Gastroesophageal sphincter (tissue), 4 donors: ENCODE results near the gene CSNK2B. TPM values are rescaled to one million over a fixed set of nuclear protein-coding genes. Genes with fewer than 3 reads are reported as not detected.

Source experiments
- ATAC-seq: fragments of 150-250 bp; one replicate; pipeline ENCODE4 v1.9.1; 2016; ENCODE audit warnings: mild to moderate bottlenecking, moderate library complexity
- H3K27ac ChIP-seq, 4 donors: fragments of 200-600 bp; sonication (generic) in 3 of 4; 1 replicate in 3 of 4; 2 replicates in 1 of 4; pipeline ENCODE4 v1.5.1; 2016 to 2019
- H3K27me3 ChIP-seq: fragments of 200-600 bp; sonication (generic); one replicate; pipeline ENCODE4 v1.5.1; 2019
- H3K36me3 ChIP-seq, 2 donors: fragments of 200-600 bp; sonication (generic); one replicate each; pipeline ENCODE4 v1.5.1; 2019; ENCODE audit warnings: control low read depth in 1 of 2
- H3K4me1 ChIP-seq, 3 donors: fragments of 200-600 bp; sonication (generic); 1 replicate in 2 of 3; 2 replicates in 1 of 3; pipeline ENCODE4 v1.5.1; 2016 to 2019; ENCODE audit warnings: control low read depth in 2 of 3
- H3K4me3 ChIP-seq, 2 donors: fragments of 200-600 bp; sonication (generic); one replicate each; pipeline ENCODE4 v1.5.1; 2019; ENCODE audit warnings: mild to moderate bottlenecking in 1 of 2, moderate library complexity in 1 of 2
- H3K9me3 ChIP-seq, 3 donors: fragments of 200-600 bp; sonication (generic); one replicate each; pipeline ENCODE4 v1.5.1; 2017 to 2019; ENCODE audit warnings: control low read depth in 2 of 3
- CTCF ChIP-seq, 4 experiments: fragments of 200-600 bp in 2 of 4; fragments of 450-650 bp in 2 of 4; sonication (generic) in 1 of 4; IDR thresholded peaks; one replicate each; pipeline ENCODE4 v1.5.1; 2017 to 2019; ENCODE audit warnings: antibody characterized with exemption in 4 of 4, mild to moderate bottlenecking in 2 of 4, moderate library complexity in 2 of 4
- EP300 ChIP-seq: sonication (generic); formaldehyde crosslinking; IDR thresholded peaks from one replicate; pipeline ENCODE4 v1.6.1; 2017; ENCODE audit warnings: antibody characterized with exemption, mild to moderate bottlenecking
- POLR2A ChIP-seq, 2 donors: fragments of 450-650 bp; IDR thresholded peaks; one replicate each; pipeline ENCODE4 v1.6.1; 2017; ENCODE audit warnings: antibody characterized with exemption in 2 of 2, mild to moderate bottlenecking in 2 of 2, moderate library complexity in 1 of 2
- POLR2AphosphoS5 ChIP-seq: sonication (generic); formaldehyde crosslinking; IDR thresholded peaks from one replicate; pipeline ENCODE4 v1.6.1; 2017; ENCODE audit warnings: antibody characterized with exemption
- WGBS, 2 donors: methylation state at CpG; one replicate each; pipeline ENCODE4 v1.1.5; 2018; ENCODE audit warnings: low coverage in 1 of 2; 5-methylcytosine and 5-hydroxymethylcytosine counted together
- total RNA-seq, 4 donors: library from RNA; depleted of rRNA; stranded (reverse); fragments of >200 nt; gene quantifications; one replicate each; pipeline ENCODE4 v1.1.0, GENCODE V29; 2016

CSNK2B gene
- total RNA-seq, 4 donors from 2014 or later = 162 to 197 (median 167) TPM

GRCh38 chr6:31683591-31683990, 17.7 kb downstream of the CSNK2B start:
- WGBS, 2 donors = 59 to 77% methylated on average over 5 to 11 of the region's 13 CpGs
- H3K27ac ChIP-seq = peak overlapping the region in 1 of 4 donors; percentile 47
- ATAC-seq = no peak
- TF ChIP-seq EP300 (no peak), CTCF (IDR thresholded peaks at IDR 0.05) (no peak), POLR2AphosphoS5 (no peak), POLR2A (IDR thresholded peaks at IDR 0.05) (no peak)
- peak overlapping the region in 1 of 2 donors; percentile 39 for H3K4me3 ChIP-seq
- peaks cover 0 to 33% of the 10 kb centered on the region in 2 donors for H3K36me3 ChIP-seq
- no peaks in the 10 kb centered on the region for H3K27me3 ChIP-seq
- no peaks in the 10 kb centered on the region for H3K9me3 ChIP-seq
- peaks cover 0 to 35% (median 5%) of the 10 kb centered on the region in 3 donors for H3K4me1 ChIP-seq

- WGBS, 2 donors = 69 to 84% methylated on average over 4 to 5 of the region's 5 CpGs
- H3K36me3 ChIP-seq = peaks cover 0 to 62% of the 10 kb centered on the region in 2 donors
- no peak overlapping the region for H3K27ac ChIP-seq
- no peaks in the 10 kb centered on the region for H3K27me3 ChIP-seq
- no peaks in the 10 kb centered on the region for H3K9me3 ChIP-seq
- TF ChIP-seq CTCF (IDR thresholded peaks at IDR 0.05) (no peak), EP300 (no peak), POLR2AphosphoS5 (no peak), POLR2A (IDR thresholded peaks at IDR 0.05) (no peak)
- ATAC-seq = no peak
- H3K4me1 ChIP-seq = peaks cover 0 to 19% (median 0%) of the 10 kb centered on the region in 3 donors
- H3K4me3 ChIP-seq = no peak overlapping the region
Measured at GRCh38 chr6:31686483-31686882, 20.6 kb downstream of the CSNK2B start.

- no peaks in the 10 kb centered on the region for H3K27me3 ChIP-seq
- WGBS, 2 donors = 83 to 87% methylated on average over 4 to 8 of the region's 8 CpGs
- no peaks in the 10 kb centered on the region for H3K9me3 ChIP-seq
- H3K4me1 ChIP-seq = peaks cover 0 to 13% (median 0%) of the 10 kb centered on the region in 3 donors
- H3K27ac ChIP-seq = no peak overlapping the region
- no peak for TF ChIP-seq CTCF (IDR thresholded peaks at IDR 0.05)
- no peak for TF ChIP-seq EP300
- no peak overlapping the region for H3K4me3 ChIP-seq
- ATAC-seq = no peak
- peaks cover 0 to 70% of the 10 kb centered on the region in 2 donors for H3K36me3 ChIP-seq
Measured at GRCh38 chr6:31687321-31687720, 21.4 kb downstream of the CSNK2B start.

- 0 to 86% methylated on average over 1 to 8 of the region's 14 CpGs for WGBS, 2 donors
- TF ChIP-seq EP300 (no peak), POLR2A (IDR thresholded peaks at IDR 0.05) (no peak), CTCF (IDR thresholded peaks at IDR 0.05) (no peak), POLR2AphosphoS5 (no peak)
- no peak overlapping the region for H3K4me3 ChIP-seq
- peaks cover 0 to 9% (median 0%) of the 10 kb centered on the region in 3 donors for H3K4me1 ChIP-seq
- H3K27me3 ChIP-seq = no peaks in the 10 kb centered on the region
- H3K9me3 ChIP-seq = no peaks in the 10 kb centered on the region
- H3K27ac ChIP-seq = no peak overlapping the region
- peaks cover 0 to 78% of the 10 kb centered on the region in 2 donors for H3K36me3 ChIP-seq
- no peak for ATAC-seq
Measured at GRCh38 chr6:31687860-31688693, 22.2 kb downstream of the CSNK2B start.
